ENCODE results near the gene ZBTB46.

ZBTB46 gene

DNA sequence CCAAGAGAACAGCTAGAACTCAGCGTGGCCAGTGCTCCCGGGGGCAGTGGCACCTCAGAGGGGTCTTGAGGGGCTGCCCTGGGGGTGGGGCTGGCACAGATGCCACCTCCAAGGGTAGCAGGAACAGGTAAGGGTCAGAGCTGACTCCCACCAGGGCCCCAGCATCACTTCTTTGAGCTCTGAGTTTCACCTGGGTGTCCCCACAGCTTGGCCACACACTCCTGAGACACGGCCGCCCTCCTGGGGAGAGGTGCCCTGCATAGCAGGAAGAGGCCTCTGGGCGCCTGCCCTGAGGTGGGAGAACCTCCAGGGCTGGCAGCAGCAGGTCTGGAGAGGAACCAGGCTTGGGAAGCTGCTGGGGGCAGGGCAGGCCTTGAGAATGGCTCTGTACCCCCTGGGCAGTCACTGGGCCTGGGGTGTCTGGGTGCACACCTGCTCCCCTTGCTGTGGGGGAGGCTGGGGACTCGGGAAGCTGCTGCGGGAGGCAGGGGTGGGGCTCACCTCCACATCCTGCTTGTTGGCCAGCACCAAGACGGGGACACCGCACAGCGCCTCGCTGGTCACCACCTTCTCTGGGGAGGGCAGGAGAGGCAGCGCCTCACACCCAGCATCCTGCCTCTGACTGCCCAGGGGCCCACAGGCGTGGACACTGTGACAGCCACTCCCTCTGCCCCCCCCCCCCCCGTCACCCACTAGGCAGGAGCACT lies 129.6 kb downstream of the ZBTB46 start:
- no peak overlapping the region for H3K4me3 ChIP-seq (ENCODE audit: low read length)
- DNase-seq (ENCODE audit: low read depth) = no peak
- TF ChIP-seq, protein P1, sequence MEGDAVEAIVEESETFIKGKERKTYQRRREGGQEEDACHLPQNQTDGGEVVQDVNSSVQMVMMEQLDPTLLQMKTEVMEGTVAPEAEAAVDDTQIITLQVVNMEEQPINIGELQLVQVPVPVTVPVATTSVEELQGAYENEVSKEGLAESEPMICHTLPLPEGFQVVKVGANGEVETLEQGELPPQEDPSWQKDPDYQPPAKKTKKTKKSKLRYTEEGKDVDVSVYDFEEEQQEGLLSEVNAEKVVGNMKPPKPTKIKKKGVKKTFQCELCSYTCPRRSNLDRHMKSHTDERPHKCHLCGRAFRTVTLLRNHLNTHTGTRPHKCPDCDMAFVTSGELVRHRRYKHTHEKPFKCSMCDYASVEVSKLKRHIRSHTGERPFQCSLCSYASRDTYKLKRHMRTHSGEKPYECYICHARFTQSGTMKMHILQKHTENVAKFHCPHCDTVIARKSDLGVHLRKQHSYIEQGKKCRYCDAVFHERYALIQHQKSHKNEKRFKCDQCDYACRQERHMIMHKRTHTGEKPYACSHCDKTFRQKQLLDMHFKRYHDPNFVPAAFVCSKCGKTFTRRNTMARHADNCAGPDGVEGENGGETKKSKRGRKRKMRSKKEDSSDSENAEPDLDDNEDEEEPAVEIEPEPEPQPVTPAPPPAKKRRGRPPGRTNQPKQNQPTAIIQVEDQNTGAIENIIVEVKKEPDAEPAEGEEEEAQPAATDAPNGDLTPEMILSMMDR (IDR thresholded peaks at IDR 0.05; ENCODE audit: insufficient read depth, low read depth, low read length, missing control alignments) = no peak

GRCh38 chr20:63701051-63701328 lies 130.1 kb downstream of the ZBTB46 start:
- DNase-seq (ENCODE audit: low read depth) = no peak
- TF ChIP-seq, protein P1 (IDR thresholded peaks at IDR 0.05; ENCODE audit: insufficient read depth, low read depth, low read length, missing control alignments) = no peak
- H3K4me3 ChIP-seq (ENCODE audit: low read length) = no peak overlapping the region

- no peak overlapping the region for H3K4me3 ChIP-seq (ENCODE audit: low read length)
- TF ChIP-seq, protein P1 (IDR thresholded peaks at IDR 0.05; ENCODE audit: insufficient read depth, low read depth, low read length, missing control alignments) = no peak
- no peak for DNase-seq (ENCODE audit: low read depth)
Observed at GRCh38 chr20:63700199-63701050, 130.6 kb downstream of the ZBTB46 start.

GRCh38 chr20:63699466-63700198 lies 131.4 kb downstream of the ZBTB46 start:
- TF ChIP-seq, protein P1 (IDR thresholded peaks at IDR 0.05; ENCODE audit: insufficient read depth, low read depth, low read length, missing control alignments) = no peak
- no peak overlapping the region for H3K4me3 ChIP-seq (ENCODE audit: low read length)

DNA sequence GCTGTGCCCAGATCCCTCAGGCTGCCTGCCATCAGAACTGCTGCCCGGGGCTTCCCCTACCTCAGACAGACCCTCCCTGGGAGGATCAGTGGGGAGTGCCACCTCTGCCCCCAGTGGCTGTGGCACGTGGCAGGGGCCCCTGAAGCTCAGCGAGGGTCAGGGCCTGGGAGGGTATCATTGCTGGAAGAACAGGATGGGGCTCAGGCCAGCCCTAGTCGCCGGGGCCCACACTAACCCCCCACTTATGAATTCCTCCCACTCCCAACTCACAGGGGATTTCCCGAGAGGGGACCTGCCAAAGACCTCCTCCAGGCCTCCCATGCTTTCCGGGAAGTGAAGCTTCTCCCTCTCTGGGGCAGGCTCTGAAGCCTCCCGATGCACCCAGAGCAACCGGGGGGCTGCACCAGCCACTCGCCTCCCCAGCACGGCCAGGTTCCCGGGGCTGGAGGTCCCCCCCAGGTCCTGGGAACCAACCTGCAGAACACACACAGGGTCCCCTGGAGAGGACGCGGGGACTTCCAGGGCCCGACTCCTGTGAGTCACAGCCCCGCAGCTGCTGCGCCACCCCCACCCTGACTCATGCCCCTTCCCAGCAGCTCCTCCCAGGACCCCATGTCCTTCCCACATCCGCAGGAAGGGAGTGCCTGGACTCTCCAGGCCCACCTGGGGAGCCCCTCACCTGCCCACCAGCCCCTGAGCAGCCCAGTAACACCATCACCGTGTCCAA lies 132.2 kb downstream of the ZBTB46 start:
- H3K4me3 ChIP-seq (ENCODE audit: low read length) = no peak overlapping the region
- TF ChIP-seq, protein P1 (IDR thresholded peaks at IDR 0.05; ENCODE audit: insufficient read depth, low read depth, low read length, missing control alignments) = no peak
- DNase-seq (ENCODE audit: low read depth) = peak; percentile 92

More at GRCh38 chr20:63699466-63700198, 131.4 kb downstream of the ZBTB46 start:
- no peak for DNase-seq (ENCODE audit: low read depth)

- TF ChIP-seq, protein P1 (IDR thresholded peaks at IDR 0.05; ENCODE audit: insufficient read depth, low read depth, low read length, missing control alignments) = no peak
- DNase-seq (ENCODE audit: low read depth) = peak; percentile 27
- H3K4me3 ChIP-seq (ENCODE audit: low read length) = no peak overlapping the region
Observed at GRCh38 chr20:63697868-63698545, 133.1 kb downstream of the ZBTB46 start.
